ENCODE data around the gene OLFML3.

Gene OLFML3

DNA sequence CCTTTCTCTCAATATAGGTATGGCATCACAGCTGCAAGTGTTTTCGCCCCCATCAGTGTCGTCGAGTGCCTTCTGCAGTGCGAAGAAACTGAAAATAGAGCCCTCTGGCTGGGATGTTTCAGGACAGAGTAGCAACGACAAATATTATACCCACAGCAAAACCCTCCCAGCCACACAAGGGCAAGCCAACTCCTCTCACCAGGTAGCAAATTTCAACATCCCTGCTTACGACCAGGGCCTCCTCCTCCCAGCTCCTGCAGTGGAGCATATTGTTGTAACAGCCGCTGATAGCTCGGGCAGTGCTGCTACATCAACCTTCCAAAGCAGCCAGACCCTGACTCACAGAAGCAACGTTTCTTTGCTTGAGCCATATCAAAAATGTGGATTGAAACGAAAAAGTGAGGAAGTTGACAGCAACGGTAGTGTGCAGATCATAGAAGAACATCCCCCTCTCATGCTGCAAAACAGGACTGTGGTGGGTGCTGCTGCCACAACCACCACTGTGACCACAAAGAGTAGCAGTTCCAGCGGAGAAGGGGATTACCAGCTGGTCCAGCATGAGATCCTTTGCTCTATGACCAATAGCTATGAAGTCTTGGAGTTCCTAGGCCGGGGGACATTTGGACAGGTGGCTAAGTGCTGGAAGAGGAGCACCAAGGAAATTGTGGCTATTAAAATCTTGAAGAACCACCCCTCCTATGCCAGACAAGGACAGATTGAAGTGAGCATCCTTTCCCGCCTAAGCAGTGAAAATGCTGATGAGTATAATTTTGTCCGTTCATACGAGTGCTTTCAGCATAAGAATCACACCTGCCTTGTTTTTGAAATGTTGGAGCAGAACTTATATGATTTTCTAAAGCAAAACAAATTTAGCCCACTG lies 38.7 kb upstream of the OLFML3 start:
- H3K4me1 Mint-ChIP-seq: peaks cover 26% of the 10 kb centered on the region
- DNase-seq: no peak
- no peak overlapping the region for H3K4me3 Mint-ChIP-seq
- TF ChIP-seq, protein P1, sequence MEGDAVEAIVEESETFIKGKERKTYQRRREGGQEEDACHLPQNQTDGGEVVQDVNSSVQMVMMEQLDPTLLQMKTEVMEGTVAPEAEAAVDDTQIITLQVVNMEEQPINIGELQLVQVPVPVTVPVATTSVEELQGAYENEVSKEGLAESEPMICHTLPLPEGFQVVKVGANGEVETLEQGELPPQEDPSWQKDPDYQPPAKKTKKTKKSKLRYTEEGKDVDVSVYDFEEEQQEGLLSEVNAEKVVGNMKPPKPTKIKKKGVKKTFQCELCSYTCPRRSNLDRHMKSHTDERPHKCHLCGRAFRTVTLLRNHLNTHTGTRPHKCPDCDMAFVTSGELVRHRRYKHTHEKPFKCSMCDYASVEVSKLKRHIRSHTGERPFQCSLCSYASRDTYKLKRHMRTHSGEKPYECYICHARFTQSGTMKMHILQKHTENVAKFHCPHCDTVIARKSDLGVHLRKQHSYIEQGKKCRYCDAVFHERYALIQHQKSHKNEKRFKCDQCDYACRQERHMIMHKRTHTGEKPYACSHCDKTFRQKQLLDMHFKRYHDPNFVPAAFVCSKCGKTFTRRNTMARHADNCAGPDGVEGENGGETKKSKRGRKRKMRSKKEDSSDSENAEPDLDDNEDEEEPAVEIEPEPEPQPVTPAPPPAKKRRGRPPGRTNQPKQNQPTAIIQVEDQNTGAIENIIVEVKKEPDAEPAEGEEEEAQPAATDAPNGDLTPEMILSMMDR (IDR thresholded peaks at IDR 0.05): no peak
- H3K36me3 Mint-ChIP-seq (ENCODE audit: low read depth): peaks cover 46% of the 10 kb centered on the region
- peak overlapping the region; percentile 69 for H3K27ac Mint-ChIP-seq
- no peaks in the 10 kb centered on the region for H3K27me3 Mint-ChIP-seq (ENCODE audit: low read depth, poor library complexity)
- peaks cover 16% of the 10 kb centered on the region for H3K9me3 Mint-ChIP-seq

DNA sequence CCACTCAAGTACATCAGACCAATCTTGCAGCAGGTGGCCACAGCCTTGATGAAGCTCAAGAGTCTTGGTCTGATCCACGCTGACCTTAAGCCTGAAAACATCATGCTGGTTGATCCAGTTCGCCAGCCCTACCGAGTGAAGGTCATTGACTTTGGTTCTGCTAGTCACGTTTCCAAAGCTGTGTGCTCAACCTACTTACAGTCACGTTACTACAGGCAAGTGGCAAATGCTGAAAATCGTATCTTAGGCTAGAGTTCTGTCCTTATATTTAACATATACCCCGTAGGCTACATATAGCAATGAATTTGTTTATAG lies 38.1 kb upstream of the OLFML3 start:
- TF ChIP-seq, protein P1 (IDR thresholded peaks at IDR 0.05): no peak
- no peaks in the 10 kb centered on the region for H3K27me3 Mint-ChIP-seq (ENCODE audit: low read depth, poor library complexity)
- H3K9me3 Mint-ChIP-seq: peaks cover 17% of the 10 kb centered on the region
- peaks cover 52% of the 10 kb centered on the region for H3K36me3 Mint-ChIP-seq (ENCODE audit: low read depth)
- peaks cover 31% of the 10 kb centered on the region for H3K4me1 Mint-ChIP-seq
- no peak overlapping the region for H3K27ac Mint-ChIP-seq
- H3K4me3 Mint-ChIP-seq: no peak overlapping the region
- DNase-seq: no peak

DNA sequence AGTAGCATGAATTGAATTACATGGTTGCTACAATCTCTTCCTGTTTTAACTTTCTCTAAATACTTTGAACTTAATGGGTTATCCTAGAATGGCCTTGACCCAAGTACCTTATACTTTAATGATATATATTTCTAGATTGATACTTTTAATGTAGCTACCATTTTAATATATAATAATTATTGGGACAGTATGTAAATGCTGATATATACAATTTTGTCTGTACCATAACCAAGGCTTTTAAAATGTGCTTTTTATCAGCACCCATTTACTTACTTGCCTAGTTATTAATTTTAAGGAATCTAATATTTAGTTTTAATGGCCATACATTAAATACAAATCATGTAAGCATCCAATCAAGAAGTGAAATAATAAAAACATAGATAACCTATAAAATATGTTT lies 36.7 kb upstream of the OLFML3 start:
- H3K27me3 Mint-ChIP-seq (ENCODE audit: low read depth, poor library complexity): no peaks in the 10 kb centered on the region
- TF ChIP-seq, protein P1 (IDR thresholded peaks at IDR 0.05): no peak
- no peak for DNase-seq
- peaks cover 17% of the 10 kb centered on the region for H3K9me3 Mint-ChIP-seq
- H3K27ac Mint-ChIP-seq: no peak overlapping the region
- H3K4me3 Mint-ChIP-seq: no peak overlapping the region
- peaks cover 53% of the 10 kb centered on the region for H3K36me3 Mint-ChIP-seq (ENCODE audit: low read depth)
- peaks cover 39% of the 10 kb centered on the region for H3K4me1 Mint-ChIP-seq

DNA sequence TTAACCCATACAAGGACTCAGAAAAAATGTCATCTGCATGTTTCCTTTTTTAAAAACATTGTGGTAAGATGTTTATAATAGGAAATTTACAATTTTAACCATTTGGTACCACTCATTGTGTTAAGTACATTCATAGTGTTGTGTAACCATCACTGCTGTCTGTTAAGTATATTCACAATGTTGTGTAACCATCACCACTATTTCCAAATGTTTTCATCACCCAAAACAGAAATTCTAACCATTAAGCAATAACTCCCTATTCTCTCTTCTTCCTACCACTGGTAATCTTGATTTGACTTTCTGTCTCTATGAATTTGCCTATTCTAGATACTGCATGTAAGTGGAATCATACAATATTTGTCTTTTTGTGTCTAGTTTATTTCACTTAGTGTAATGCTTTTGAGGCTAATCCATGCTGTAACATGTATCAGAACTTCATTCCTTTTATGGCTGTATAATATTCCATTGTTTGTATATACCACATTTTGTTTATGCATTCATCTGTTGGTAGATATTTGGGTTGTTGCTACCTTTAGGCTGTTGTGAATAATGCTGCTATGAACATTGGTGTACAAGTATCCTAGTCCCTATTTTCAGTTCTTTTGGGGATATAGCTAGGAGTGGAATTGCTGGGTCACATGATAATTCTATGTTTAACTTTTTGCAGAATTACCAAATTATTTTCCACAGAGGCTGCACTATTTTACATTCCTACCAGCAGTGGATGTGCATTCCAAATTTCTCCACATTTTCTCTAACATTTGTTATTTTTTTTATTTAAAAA lies 36.1 kb upstream of the OLFML3 start:
- Mint-ChIP-seq H3K9me3 (peaks cover 17% of the 10 kb centered on the region), H3K4me3 (no peak overlapping the region), H3K4me1 (peaks cover 43% of the 10 kb centered on the region), H3K36me3 (ENCODE audit: low read depth) (peaks cover 53% of the 10 kb centered on the region), H3K27me3 (ENCODE audit: low read depth, poor library complexity) (no peaks in the 10 kb centered on the region), H3K27ac (no peak overlapping the region)
- no peak for DNase-seq
- TF ChIP-seq, protein P1 (IDR thresholded peaks at IDR 0.05): no peak

DNA sequence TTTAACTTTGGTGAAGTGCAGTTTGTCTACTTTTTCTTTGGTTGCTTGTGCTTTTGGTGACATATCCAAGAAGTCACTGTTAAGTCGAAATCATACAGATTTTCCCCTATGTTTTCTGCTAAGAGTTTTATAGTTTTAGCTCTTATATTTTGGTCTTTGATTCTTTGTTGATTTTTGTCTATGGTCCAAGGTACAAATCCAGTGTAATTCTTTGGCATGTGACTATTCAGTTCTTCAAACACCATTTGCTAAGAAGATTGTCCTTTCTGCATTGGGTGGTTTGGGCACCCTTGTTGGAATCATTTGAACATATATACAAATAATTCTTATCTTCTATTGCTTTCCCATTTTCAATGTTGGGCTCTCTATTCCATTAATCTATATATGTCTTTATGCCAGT lies 33.9 kb upstream of the OLFML3 start:
- Mint-ChIP-seq H3K4me3 (no peak overlapping the region), H3K9me3 (peaks cover 17% of the 10 kb centered on the region), H3K36me3 (ENCODE audit: low read depth) (peaks cover 53% of the 10 kb centered on the region), H3K27ac (no peak overlapping the region), H3K4me1 (peaks cover 34% of the 10 kb centered on the region), H3K27me3 (ENCODE audit: low read depth, poor library complexity) (no peaks in the 10 kb centered on the region)
- no peak for DNase-seq
- TF ChIP-seq, protein P1 (IDR thresholded peaks at IDR 0.05): no peak
